KMS-11 (cell line): ENCODE measurements around the gene FBXO39.

Experiments
- H2AFZ ChIP-seq: fragments of 200-600 bp; sonication (generic); 2 replicates; pipeline ENCODE4 v1.6.1; 2016; ENCODE audit warnings: antibody characterized with exemption, mixed run types, low read depth
- H3K27ac ChIP-seq: fragments of 200-600 bp; sonication (generic); 2 replicates; pipeline ENCODE4 v1.6.1; 2016; ENCODE audit warnings: mild to moderate bottlenecking, mixed run types
- H3K27me3 ChIP-seq: fragments of 200-600 bp; sonication (generic); 2 replicates; pipeline ENCODE4 v1.6.1; 2017; ENCODE audit warnings: mild to moderate bottlenecking, low read depth, mixed run types, moderate library complexity; ENCODE audit not compliant: insufficient read depth
- H3K36me3 ChIP-seq: fragments of 200-600 bp; sonication (generic); 2 replicates; pipeline ENCODE4 v1.6.1; 2017; ENCODE audit warnings: mild to moderate bottlenecking, mixed run types; ENCODE audit not compliant: insufficient read depth
- H3K4me1 ChIP-seq: fragments of 200-600 bp; sonication (generic); 2 replicates; pipeline ENCODE4 v1.6.1; 2016; ENCODE audit warnings: mild to moderate bottlenecking, low read depth, mixed run types; ENCODE audit not compliant: poor library complexity, severe bottlenecking
- H3K4me2 ChIP-seq: fragments of 200-600 bp; sonication (generic); 2 replicates; pipeline ENCODE4 v1.7.0; 2016; ENCODE audit warnings: mild to moderate bottlenecking, mixed run types
- H3K4me3 ChIP-seq: fragments of 200-600 bp; sonication (generic); IDR thresholded peaks from 2 replicates; pipeline ENCODE4 v1.6.1; 2017; ENCODE audit warnings: low read depth, low read length, mixed read lengths; ENCODE audit not compliant: insufficient read depth
- H3K79me2 ChIP-seq: fragments of 200-600 bp; sonication (generic); 2 replicates; pipeline ENCODE4 v1.6.1; 2016; ENCODE audit warnings: low read depth, mixed run types; ENCODE audit not compliant: insufficient read depth
- H3K9ac ChIP-seq: fragments of 200-600 bp; sonication (generic); 2 replicates; pipeline ENCODE4 v1.6.1; 2016; ENCODE audit warnings: mild to moderate bottlenecking, mixed run types
- H4K20me1 ChIP-seq: fragments of 200-600 bp; sonication (generic); 2 replicates; pipeline ENCODE4 v1.6.1; 2016; ENCODE audit warnings: mild to moderate bottlenecking, mixed run types; ENCODE audit not compliant: insufficient read depth
- CTCF ChIP-seq: fragments of 200-600 bp; sonication (generic); conservative IDR thresholded peaks from 2 replicates; pipeline ENCODE4 v1.6.1; 2017; ENCODE audit warnings: low read depth, mild to moderate bottlenecking, antibody characterized with exemption, low read length, moderate library complexity, mixed read lengths

FBXO39 gene

GRCh38 chr17:6830383-6830986 is 54.5 kb downstream of the FBXO39 start:
- H3K4me1 ChIP-seq, result no peaks in the 10 kb centered on the region
- no peak overlapping the region for H3K9ac ChIP-seq
- H2AFZ ChIP-seq, result no peak overlapping the region
- H3K36me3 ChIP-seq, result no peaks in the 10 kb centered on the region
- no peak overlapping the region for H3K4me3 ChIP-seq
- H3K27me3 ChIP-seq, result no peaks in the 10 kb centered on the region
- no peaks in the 10 kb centered on the region for H4K20me1 ChIP-seq
- H3K4me2 ChIP-seq, result no peak overlapping the region
- no peaks in the 10 kb centered on the region for H3K79me2 ChIP-seq
- no peak overlapping the region for H3K27ac ChIP-seq
- TF ChIP-seq CTCF, result no peak

- H3K4me2 ChIP-seq, result no peak within 1 kb of the TSS
- H3K4me3 ChIP-seq, result no peak within 1 kb of the TSS
Observed at GRCh38 chr17:6831661-6832263, 55.7 kb downstream of the FBXO39 start, which contains the start of gene TEKT1. TEKT1 (minus strand) TSS chr17:6831729; CDS start chr17:6830376, 1,353 bp downstream.

More at GRCh38 chr17:6831661-6832263, 55.7 kb downstream of the FBXO39 start, which contains the start of gene TEKT1:
- H3K9ac ChIP-seq, result no peak within 1 kb of the TSS
- no peaks in the 10 kb centered on the region for H3K36me3 ChIP-seq
- no peaks in the 10 kb centered on the region for H3K27me3 ChIP-seq
- TF ChIP-seq CTCF, result no peak
- H4K20me1 ChIP-seq, result no peaks in the 10 kb centered on the region
- H3K4me1 ChIP-seq, result no peaks in the 10 kb centered on the region
- H3K27ac ChIP-seq, result no peak within 1 kb of the TSS
- H2AFZ ChIP-seq, result no peak within 1 kb of the TSS
- H3K79me2 ChIP-seq, result no peaks in the 10 kb centered on the region
